ENCODE results near the gene CPT1B.
"Not testable (repeated sequence)": the region's sequence is repeated elsewhere in the genome, so short reads cannot be mapped to it uniquely, and the experiment has no call there.

The CPT1B gene

DNA sequence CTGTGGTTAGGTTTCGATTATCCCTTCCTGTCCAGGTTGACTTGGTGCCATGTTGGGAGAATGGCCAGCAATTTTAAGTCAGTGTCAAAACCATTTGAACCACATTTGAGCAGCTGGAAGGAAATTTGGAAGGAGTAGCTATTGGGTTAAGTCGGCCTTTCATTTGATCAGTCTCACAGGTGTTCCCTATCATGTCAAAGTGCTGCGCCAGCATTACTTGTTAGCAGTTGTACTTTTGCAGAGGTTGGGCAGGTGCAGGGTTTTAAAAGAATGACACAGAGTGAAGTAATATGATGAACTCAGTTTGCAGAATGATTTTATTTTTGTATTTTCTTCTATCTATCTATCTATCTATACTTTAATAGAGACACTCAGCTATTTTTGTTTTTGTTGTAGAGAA lies 42.0 kb downstream of the CPT1B start:
- H3K27ac ChIP-seq: no peak overlapping the region
- TF ChIP-seq CTCF (conservative IDR thresholded peaks at IDR 0.05) (no peak), ZFX (IDR thresholded peaks at IDR 0.05) (no peak)

DNA sequence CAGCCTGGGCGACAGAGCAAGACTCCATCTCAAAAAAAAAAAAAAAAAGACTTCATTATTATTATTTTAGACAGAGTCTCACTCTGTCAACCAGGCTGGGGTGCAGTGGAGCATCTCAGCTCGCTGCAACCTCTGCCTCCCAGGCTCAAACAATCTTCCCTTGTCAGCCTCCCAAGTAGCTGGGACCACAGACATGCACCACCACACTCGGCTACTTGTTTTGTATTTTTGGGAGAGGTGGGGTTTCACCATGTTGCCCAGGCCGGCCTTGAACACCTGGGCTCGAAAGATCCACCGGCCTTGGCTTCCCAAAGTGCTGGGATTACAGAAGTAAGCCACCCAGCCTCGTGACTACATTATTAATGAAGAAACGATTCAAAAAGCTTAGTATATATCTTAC lies 43.1 kb downstream of the CPT1B start:
- no peak overlapping the region for H3K27ac ChIP-seq
- no peak for TF ChIP-seq ZFX (IDR thresholded peaks at IDR 0.05)

GRCh38 chr22:50533856-50534711 lies 44.1 kb downstream of the CPT1B start:
- H3K27ac ChIP-seq: not testable (repeated sequence)

DNA sequence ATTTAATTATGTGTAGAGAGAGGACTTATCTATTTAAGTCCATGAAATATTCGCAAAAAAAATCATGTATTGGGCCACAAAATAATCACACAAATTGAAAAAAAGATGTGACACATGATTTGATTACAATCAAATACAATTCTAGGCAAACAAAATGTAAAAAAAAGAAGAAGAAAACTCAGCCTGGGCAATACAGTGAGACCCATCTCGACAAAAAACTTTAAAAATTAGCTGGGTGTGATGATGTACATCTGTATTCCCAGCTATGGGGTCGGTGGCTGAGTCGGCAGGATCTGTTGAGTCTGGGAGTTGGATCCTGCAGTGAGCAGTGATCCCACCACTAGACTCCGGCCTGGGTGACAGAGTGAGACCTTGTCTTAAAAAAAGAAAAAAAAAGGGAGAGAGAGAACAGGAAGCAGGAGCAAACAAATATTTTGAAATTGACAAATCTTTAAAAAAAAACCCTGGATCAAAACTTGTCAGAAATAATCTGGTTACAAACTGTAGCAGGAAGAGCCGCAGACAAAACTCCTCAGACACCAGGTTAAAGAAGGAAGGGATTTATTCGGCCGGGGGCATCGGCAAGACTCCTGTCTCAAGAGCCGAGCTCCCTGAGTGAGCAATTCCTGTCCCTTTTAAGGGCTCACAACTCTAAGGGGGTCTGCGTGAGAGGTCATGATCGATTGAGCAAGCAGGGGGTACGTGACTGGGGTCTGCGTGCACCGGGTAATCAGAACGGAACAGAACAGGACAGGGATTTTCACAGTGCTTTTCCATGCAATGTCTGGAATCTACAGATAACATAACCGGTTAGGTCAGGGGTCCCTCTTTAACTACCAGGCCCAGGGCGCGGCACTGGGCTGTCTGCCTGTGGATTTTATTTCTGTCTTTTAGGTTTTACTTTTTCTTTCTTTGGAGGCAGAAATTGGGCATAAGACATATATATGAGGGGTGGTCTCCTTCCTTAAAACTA lies 45.1 kb downstream of the CPT1B start:
- no peak overlapping the region; the same call in 1 of the 2 replicates for H3K27ac ChIP-seq
- TF ChIP-seq CTCF (conservative IDR thresholded peaks at IDR 0.05): no peak
- no peak for TF ChIP-seq ZFX (IDR thresholded peaks at IDR 0.05)

DNA sequence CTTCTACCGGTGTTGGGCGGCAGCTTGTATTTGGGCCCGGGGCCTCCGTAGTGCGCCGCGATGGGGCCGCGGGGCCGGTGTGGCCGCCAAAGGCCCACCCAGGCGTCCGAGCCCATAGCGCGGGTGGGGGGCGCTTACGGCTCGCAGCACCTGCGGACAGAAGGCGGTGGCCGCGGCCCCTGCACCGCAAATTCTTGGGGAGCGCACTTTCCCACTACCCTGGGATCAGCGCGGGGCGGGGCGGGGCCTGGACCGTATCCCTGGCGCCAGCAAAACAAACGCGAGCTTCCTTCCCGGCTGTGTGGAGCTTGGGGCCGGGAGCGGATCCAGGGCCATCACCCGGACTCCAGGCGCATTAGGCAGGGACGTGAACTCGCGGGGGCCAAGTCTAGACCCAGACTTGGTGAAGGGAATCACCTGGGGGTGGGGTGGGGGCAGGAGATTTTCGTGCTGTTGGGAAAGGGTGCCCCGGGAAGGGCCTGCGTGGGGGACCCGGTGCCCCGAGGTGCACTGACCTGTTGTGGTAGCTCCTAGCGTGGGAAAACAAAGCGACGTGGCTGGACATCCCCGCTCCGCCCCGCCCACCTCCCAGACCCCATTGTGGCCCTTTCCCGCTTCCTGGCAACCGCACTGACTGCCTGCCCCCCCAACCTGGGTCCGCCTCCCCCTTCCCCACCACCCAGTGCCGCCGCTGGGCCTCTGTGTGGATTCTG lies 46.1 kb downstream of the CPT1B start:
- H3K27ac ChIP-seq: peak overlapping the region; percentile 98
- no peak for TF ChIP-seq CTCF (conservative IDR thresholded peaks at IDR 0.05)
- peak; percentile 55; the same call in 1 of the 2 replicates for TF ChIP-seq ZFX (IDR thresholded peaks at IDR 0.05)

DNA sequence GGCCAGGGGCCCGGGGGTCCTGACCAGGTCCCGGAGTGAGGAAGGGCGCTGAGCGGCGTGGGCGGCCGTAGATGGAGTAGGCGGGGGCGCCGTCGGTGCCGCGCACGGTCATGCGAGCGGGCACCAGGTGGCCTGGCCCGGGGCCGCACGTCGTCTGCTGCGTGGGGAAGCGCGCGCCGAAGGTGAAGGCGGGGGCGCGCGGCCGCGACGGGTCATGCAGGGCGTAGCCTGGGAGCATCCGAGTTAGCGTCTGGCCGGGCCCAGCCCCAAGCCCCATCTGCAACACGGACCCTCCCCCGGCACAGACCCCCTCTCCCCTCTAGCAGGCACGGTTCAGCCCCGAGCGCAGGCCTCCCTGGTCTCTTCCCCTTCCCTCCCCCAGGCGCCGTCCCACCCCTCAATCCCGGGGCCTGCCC lies 46.7 kb downstream of the CPT1B start:
- TF ChIP-seq ZFX (IDR thresholded peaks at IDR 0.05) (no peak), CTCF (conservative IDR thresholded peaks at IDR 0.05) (no peak)
- H3K27ac ChIP-seq: peak overlapping the region; percentile 98

DNA sequence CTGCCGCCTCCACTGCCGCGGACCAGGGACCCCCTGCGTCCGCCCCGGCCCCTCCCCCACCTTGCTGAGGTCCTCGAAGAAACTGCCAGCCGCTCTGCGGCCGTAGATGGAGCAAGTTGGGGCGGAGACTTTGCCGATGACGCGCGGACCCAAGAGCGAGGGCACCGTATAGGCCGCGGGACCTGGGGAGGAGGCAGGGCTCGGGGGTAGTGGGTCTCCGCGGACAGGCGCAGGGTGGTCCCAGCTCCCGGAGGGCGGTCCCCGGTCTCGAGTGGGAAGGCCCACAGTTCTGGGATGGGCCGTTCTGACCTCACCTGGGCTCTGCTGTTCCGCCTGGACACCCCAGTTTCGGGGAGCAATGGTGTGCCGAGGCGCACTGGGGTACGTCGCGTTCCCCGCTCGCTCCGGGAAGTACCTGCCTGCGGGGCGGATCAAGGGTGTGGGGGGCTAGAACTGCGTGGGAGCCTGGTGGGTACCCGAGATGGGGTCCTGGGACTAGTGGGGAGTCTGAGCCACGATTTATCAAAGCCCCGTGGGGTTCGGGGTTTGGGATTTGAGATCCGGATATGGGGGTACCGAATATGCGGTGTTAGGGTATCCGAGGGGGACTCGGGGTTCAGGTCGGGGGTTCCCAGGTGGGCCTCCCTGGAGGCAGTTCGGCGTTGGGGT lies 47.2 kb downstream of the CPT1B start:
- peak overlapping the region; percentile 98 for H3K27ac ChIP-seq
- TF ChIP-seq CTCF (conservative IDR thresholded peaks at IDR 0.05) (no peak), ZFX (IDR thresholded peaks at IDR 0.05) (no peak; the same call in 1 of the 2 replicates)

All from C4-2B (cell line).